VCaP (cell line): Measurements from ENCODE around the gene CEP78.
"Not testable (repeated sequence)": the region's sequence is repeated elsewhere in the genome, so short reads cannot be mapped to it uniquely, and the experiment has no call there.

Experiments used
- H3K27ac ChIP-seq: fragments of 450-650 bp; 2 replicates; pipeline ENCODE4 v1.5.1; 2017
- TF ChIP-seq, protein P1 (sequence below): fragments of 450-650 bp; conservative IDR thresholded peaks from 2 replicates; pipeline ENCODE4 v1.5.1; 2017; ENCODE audit warnings: mild to moderate bottlenecking, moderate library complexity

The CEP78 gene

DNA sequence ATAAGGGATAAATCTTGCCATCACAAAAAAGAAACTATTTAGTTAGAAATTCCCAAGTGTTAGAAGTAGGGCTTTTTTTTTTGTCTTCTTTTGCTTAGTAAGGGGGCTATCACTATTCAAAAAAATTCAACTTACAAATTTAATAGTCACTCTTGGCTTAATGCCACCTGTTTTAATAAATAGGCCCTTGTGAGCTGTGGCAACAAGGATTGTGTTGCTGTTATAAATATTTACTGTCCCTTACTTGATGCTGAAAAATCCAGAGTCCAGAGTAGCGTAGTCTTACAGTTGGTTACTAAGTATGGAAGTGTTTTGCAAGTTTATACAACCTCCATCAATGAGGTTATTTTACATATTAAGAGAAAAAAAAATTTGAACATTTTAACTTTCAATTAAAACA lies 21.4 kb upstream of the CEP78 start:
- no peak overlapping the region for H3K27ac ChIP-seq
- TF ChIP-seq, protein P1, sequence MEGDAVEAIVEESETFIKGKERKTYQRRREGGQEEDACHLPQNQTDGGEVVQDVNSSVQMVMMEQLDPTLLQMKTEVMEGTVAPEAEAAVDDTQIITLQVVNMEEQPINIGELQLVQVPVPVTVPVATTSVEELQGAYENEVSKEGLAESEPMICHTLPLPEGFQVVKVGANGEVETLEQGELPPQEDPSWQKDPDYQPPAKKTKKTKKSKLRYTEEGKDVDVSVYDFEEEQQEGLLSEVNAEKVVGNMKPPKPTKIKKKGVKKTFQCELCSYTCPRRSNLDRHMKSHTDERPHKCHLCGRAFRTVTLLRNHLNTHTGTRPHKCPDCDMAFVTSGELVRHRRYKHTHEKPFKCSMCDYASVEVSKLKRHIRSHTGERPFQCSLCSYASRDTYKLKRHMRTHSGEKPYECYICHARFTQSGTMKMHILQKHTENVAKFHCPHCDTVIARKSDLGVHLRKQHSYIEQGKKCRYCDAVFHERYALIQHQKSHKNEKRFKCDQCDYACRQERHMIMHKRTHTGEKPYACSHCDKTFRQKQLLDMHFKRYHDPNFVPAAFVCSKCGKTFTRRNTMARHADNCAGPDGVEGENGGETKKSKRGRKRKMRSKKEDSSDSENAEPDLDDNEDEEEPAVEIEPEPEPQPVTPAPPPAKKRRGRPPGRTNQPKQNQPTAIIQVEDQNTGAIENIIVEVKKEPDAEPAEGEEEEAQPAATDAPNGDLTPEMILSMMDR = no peak

DNA sequence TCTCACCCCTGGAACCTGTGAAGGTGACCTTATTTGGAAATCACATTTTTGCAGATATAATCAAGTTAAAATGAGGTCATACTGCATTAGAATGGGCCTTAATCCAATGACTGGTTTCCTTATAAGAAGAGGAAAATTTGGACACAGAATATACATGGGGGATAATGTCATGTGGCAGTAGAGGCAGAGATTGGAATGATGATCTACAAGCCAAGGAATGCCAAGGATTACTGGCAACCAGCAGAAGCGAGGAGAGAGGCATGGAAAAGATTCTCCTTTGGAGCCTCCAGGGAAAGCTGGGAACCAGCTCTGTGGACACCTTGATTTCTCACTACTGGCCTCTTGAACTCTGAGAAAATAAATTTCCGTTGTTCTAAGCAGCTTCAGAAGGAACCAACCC lies 20.2 kb upstream of the CEP78 start:
- no peak overlapping the region for H3K27ac ChIP-seq
- TF ChIP-seq, protein P1 = no peak

GRCh38 chr9:78218890-78219289 lies 17.0 kb upstream of the CEP78 start:
- TF ChIP-seq, protein P1 = no peak
- no peak overlapping the region for H3K27ac ChIP-seq

- TF ChIP-seq, protein P1 = no peak
- no peak overlapping the region for H3K27ac ChIP-seq
Observed at GRCh38 chr9:78221425-78221824, 14.4 kb upstream of the CEP78 start.

GRCh38 chr9:78221841-78222240 lies 14.0 kb upstream of the CEP78 start:
- H3K27ac ChIP-seq = not testable (repeated sequence)

DNA sequence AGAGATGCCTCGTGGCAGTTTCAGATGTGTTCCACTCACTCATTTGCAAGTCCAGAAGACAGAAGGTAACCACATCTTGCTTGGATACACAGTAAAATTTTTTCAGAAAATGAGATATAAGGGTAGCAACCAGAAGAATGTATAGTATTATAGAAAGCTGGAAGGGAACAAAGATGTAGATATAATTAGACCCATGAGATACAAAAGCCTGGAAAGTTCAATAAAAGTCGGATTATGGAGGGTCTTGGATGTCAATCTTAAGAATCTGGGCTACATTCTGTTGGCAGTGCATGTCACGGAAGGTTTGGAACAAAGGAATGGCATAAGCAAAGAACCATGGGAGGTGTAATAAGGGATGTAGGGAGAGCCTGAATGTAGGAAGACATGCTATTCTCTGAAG lies 5.1 kb upstream of the CEP78 start:
- TF ChIP-seq, protein P1 = no peak
- no peak overlapping the region for H3K27ac ChIP-seq

DNA sequence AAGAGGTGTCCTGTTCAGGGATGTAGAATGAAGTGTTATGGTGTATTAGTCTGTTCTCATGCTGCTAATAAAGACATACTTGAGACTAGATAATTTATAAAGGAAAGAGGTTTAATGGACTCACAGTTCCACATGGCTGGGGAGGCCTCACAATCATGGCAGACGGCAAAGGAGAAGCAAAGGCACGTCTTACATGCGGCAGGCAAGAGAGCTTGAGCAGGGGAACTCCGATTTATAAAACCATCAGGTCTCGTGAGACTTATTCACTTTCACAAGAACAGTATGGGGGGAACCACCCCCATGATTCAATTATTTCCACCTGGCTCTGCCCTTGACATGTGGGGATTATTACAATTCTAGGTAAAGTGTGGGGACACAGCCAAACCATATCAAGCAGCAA lies 3.4 kb upstream of the CEP78 start:
- not testable (repeated sequence) for H3K27ac ChIP-seq

DNA sequence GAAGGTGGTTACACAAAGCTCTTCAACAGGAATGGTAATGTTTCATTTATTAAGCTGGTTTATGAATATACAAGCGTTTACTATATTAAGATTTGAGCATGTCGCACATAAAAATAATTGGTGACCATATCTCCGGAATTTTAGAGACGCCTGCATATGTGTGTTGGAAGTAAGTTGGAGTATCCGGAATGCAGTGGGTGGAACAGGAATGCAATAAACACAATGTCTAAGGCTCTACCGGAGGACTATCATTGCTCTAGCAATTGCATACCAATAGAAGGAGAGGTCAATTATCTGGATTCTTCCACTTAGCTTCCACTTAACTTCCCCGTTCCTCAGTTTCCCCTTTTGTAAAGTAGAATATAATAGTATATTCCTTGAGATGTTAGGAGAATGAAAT lies 1.1 kb upstream of the CEP78 start:
- H3K27ac ChIP-seq = peak overlapping the region; percentile 86; the same call in 1 of the 2 replicates
- TF ChIP-seq, protein P1 = no peak

- peak overlapping the region; percentile 86 for H3K27ac ChIP-seq
- TF ChIP-seq, protein P1 = no peak
Observed at GRCh38 chr9:78235256-78235761, 566 bp upstream of the CEP78 start.
